ENCODE results near the gene NLGN4Y.

NLGN4Y gene

DNA sequence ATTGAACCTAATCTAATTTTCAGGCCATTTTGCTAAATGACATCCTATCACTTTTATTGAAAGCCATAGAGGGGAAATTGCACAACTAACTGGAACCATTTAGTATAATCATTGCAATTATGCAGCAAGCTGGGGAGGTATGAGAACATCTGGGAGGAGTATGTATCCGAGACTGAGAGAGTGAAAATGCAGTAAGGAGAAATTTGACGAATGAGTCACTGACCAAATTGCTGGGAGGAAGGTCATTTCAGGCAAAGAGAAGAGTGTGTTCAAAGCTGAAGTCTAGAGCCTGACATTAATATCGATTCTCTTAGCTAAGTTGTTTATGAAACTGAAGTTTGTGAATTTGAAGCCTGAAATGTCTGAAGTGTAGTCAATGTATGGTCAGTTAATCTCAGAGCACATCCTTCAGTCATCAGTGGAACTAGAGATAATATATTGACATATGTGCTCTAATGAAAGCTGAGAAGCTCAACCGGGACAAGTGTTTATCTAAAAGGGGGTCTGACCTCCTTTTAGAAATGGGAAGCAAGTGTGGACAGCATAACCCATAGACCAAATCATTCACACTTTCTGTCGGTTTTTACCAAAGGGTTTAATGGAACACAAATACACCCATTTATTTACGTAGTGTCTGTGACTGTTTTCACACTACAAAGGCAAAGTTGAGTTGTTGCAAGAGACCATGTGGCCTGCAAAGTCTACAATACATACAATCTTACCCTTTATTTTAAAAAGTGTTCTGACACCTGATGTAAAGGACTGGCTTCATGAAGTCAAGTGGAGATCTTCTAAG, 120.0 kb downstream of the NLGN4Y start:
- DNase-seq, result no peak

- no peak for DNase-seq
Observed at GRCh38 chrY:14679181-14679580, 154.9 kb downstream of the NLGN4Y start.

- DNase-seq, result no peak
Observed at GRCh38 chrY:14694543-14694942, 170.2 kb downstream of the NLGN4Y start.

GRCh38 chrY:14708158-14708557, 183.8 kb downstream of the NLGN4Y start:
- no peak for DNase-seq

DNA sequence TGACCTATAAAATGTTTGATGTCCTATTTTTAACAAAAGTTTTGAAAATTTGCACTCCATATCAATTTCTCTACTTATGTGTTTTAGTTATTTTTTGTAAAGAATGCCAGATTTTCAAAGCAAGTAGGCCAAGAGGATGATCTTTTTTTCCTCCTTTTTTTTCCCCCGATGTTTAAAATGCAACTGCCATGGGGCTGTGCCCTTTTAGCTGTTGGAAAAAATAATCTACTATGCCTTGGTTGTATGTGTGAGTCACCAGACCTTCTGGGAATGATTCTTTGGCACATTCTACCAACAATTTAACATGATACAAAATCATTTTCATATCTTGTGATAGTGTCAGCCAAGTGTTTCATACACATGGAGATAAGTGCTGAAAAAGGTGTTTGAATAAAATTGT, 217.3 kb downstream of the NLGN4Y start:
- no peak for DNase-seq

- DNase-seq, result peak in 2 of 56 donors; percentile 0
Observed at GRCh38 chrY:14748329-14748728, 224.0 kb downstream of the NLGN4Y start.

GRCh38 chrY:14755571-14755970, 231.2 kb downstream of the NLGN4Y start:
- no peak for DNase-seq

- no peak for DNase-seq
Observed at GRCh38 chrY:14762903-14763302, 238.6 kb downstream of the NLGN4Y start.

DNA sequence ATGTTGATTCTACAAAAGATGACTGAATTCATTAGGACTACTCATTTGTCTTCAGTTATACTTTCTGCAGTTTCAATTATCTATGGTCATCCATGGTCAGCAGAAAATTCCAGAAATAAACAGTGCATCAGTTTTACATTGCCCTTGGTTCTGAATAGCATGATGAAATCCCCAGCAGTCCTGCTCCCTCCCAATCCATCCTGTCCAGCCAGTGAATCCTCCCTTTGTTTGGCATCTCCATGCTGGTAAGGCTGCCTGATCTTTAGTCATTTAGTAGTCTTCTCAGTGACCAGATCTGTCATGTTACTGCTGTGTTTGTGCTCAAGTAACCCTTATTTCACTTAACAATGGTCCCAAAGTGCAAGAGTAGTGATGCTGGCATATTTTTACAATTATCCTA, 239.3 kb downstream of the NLGN4Y start:
- DNase-seq, result peak in 21 of 56 donors; percentile 0 to 26 (median 0)

GRCh38 chrY:14778208-14778607, 253.9 kb downstream of the NLGN4Y start:
- no peak for DNase-seq

- no peak for DNase-seq
Observed at GRCh38 chrY:14793104-14793503, 268.8 kb downstream of the NLGN4Y start.

GRCh38 chrY:14793674-14794073, 269.3 kb downstream of the NLGN4Y start:
- DNase-seq, result no peak

DNA sequence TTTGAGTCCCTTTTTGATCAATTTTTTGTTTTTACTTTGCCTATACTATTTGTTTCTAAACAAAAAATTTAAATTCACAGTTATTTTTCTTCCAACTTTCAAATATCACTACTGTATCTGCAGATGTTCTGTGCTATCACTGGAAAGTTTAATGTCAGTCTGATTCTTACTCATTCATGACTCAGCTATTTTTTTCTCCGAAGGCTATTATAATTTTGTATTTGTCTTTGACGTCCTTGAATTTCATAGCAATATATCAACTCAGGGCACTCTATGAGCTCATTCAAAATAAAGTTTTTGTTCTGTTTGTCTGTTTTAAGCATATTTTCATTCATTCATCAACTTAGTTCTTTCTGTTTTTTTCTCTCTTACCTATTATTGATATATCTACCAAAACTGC, 273.7 kb downstream of the NLGN4Y start:
- DNase-seq, result no peak

DNA sequence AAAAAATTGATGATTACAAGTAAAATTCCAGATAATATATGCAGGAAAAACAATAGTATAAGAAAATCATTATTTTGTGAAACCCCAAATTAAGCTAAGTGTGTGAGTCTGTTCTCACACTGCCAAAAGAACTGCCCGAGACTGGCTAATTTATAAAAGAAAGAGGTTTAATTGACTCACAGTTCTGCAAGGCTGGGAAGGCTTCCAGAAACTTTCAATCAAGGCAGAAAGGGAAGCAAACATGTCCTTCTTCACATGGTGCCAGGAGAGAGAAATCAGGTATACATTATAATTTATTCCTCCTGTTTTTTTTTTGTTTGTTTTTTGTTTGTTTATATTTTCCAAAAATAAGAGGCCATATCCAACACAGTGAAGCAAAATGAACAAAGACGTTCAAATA, 276.8 kb downstream of the NLGN4Y start:
- peak in 8 of 56 donors; percentile 0 to 1 (median 0) for DNase-seq

GRCh38 chrY:14802125-14802524, 277.8 kb downstream of the NLGN4Y start:
- no peak for DNase-seq

DNA sequence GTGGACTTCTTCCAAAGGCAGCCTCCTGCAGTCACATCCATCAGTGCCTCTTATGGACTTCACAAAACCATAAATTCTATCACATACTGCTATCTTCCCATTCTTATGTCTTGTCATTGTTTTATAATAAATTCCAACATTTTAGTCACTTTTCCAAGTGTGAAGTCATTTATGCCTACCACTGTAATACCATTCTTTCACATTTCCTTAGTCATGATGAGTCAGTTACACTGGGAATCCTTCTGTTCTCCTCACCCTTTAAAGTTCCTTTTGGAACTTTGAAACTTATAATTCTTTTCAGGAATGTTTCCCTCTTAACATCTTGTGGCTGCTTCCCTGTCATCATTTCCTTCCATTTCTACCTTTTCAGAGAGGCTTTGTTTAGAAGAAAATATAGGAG, 279.7 kb downstream of the NLGN4Y start:
- DNase-seq, result no peak

DNA sequence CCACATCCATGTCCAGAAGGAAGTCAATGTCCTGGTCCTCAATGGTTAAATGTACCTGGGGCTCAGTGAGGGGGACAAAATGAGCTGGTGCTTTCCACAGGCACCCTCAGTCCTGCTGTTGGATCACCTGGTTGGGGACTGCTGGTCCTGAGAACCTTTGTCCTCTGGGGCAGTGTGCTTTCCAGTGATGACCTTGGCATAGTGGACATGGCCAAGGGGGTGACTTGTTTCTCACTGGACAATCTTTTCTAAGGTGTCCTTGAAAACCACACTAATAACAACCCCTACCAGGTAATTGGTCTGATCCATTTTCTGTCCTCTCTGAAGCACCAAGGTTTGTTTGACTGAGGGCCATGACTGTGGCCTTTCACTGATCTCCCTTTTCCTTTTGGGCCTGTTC, 294.1 kb downstream of the NLGN4Y start:
- DNase-seq, result no peak

GRCh38 chrY:14822201-14822600, 297.9 kb downstream of the NLGN4Y start:
- peak in 1 of 56 donors; percentile 1 for DNase-seq

DNA sequence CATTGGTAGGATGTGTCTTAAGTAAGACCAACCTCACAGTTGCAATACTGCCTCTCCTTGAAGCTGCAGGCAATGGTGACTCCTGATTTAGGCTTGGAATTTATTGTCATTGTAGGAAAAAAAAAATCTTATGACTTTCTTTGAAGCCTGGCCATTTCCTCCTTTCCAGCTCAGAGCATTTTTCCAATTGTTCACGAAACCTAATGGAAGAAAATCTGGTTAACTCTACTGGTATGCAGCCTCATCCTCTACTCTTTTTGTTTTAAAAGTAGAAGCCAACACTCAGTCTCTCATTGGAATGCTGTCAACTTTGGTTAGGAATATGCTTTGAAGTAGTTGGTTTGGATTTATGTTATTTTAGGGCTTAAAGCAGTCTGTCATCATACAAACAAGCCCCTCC, 298.6 kb downstream of the NLGN4Y start:
- DNase-seq, result no peak

- no peak for DNase-seq
Observed at GRCh38 chrY:14824583-14824982, 300.3 kb downstream of the NLGN4Y start.

- DNase-seq, result no peak
Observed at GRCh38 chrY:14825728-14826127, 301.4 kb downstream of the NLGN4Y start.

- no peak for DNase-seq
Observed at GRCh38 chrY:14828531-14828930, 304.2 kb downstream of the NLGN4Y start.

GRCh38 chrY:14829366-14829885, 305.1 kb downstream of the NLGN4Y start:
- DNase-seq, result peak in 28 of 56 donors; percentile 0 to 42 (median 8)
